GM12878 (cell line): ENCODE measurements around the gene RETREG2. TPM values are rescaled to one million over a fixed set of nuclear protein-coding genes. Genes with fewer than 3 reads are reported as not detected.

Experiments
- ASH2L ChIP-seq: fragments of 300-600, 200-600 bp; sonication (generic); IDR thresholded peaks from 2 replicates; pipeline ENCODE4 v1.6.1; 2017; ENCODE audit warnings: low read depth, mild to moderate bottlenecking, borderline replicate concordance
- BACH1 ChIP-seq: fragments of 450-650 bp; IDR thresholded peaks from 2 replicates; pipeline ENCODE4 v1.6.1; 2017; ENCODE audit warnings: mild to moderate bottlenecking, borderline replicate concordance
- CHD2 ChIP-seq: IDR thresholded peaks from 2 replicates; pipeline ENCODE4 v1.6.1; 2011; ENCODE audit warnings: low read depth, low read length, improper control_type of control experiment, borderline replicate concordance
- CREM ChIP-seq: IDR thresholded peaks from 2 replicates; pipeline ENCODE4 v1.6.1; 2014; ENCODE audit warnings: antibody characterized with exemption, low read depth
- DPF2 ChIP-seq: fragments of 450-650 bp; IDR thresholded peaks from 2 replicates; pipeline ENCODE4 v1.6.1; 2017; ENCODE audit warnings: mild to moderate bottlenecking
- ESRRA ChIP-seq: IDR thresholded peaks from 2 replicates; pipeline ENCODE4 v1.6.1; 2012; ENCODE audit warnings: mild to moderate bottlenecking, low read length, improper control_type of control experiment
- HDAC2 ChIP-seq: fragments of 200-600 bp; sonication (generic); IDR thresholded peaks from 2 replicates; pipeline ENCODE4 v1.6.1; 2017
- IKZF2 ChIP-seq, 2 experiments: fragments of 450-650 bp; IDR thresholded peaks; 2 replicates each; pipeline ENCODE4 v1.6.1; 2017; ENCODE audit warnings: mild to moderate bottlenecking in 2 of 2, moderate library complexity in 2 of 2
- KDM1A ChIP-seq: fragments of 200-600 bp; sonication (generic); IDR thresholded peaks from 2 replicates; pipeline ENCODE4 v1.6.1; 2016; ENCODE audit warnings: borderline replicate concordance
- PML ChIP-seq: IDR thresholded peaks from 2 replicates; pipeline ENCODE4 v1.6.1; 2012; ENCODE audit warnings: low read length, inconsistent platforms
- SP1 ChIP-seq: IDR thresholded peaks from one replicate; pipeline ENCODE4 v1.6.1; 2011; ENCODE audit warnings: low read depth, low read length
- SRF ChIP-seq, 2 experiments: IDR thresholded peaks; 2 replicates each; pipeline ENCODE4 v1.6.1; 2011; ENCODE audit warnings: low read depth in 2 of 2, low read length in 2 of 2, mild to moderate bottlenecking in 1 of 2, moderate library complexity in 1 of 2
- ZBED1 ChIP-seq: IDR thresholded peaks from 2 replicates; pipeline ENCODE4 v1.6.1; 2016; ENCODE audit warnings: borderline replicate concordance
- ZNF384 ChIP-seq: IDR thresholded peaks from 2 replicates; pipeline ENCODE4 v1.6.1; 2012; ENCODE audit warnings: low read depth, mild to moderate bottlenecking, low read length, improper control_type of control experiment, borderline replicate concordance
- ZSCAN29 ChIP-seq: fragments of 450-650 bp; IDR thresholded peaks from 2 replicates; pipeline ENCODE4 v1.6.1; 2017; ENCODE audit warnings: mild to moderate bottlenecking, moderate library complexity
- polyA plus RNA-seq, 11 experiments: library from polyadenylated mRNA; depleted of rRNA in 4 of 11; unstranded in 6 of 11; stranded (reverse) in 5 of 11; fragments of >200 nt; fragmentation: Nextera tagmentation in 4 of 11; fragmentation: Illumina TruSeq in 1 of 11; extraction: Ambion mirVana in 4 of 11; extraction: Trizol in 1 of 11; gene quantifications; 1 replicate in 1 of 11; 2 replicates in 10 of 11; pipeline versions ENCODE4 v1.2.1 to v1.2.3, GENCODE V29; 2011 to 2016; ENCODE audit warnings: inconsistent platforms in 2 of 11, missing spikeins in 2 of 11, low read depth in 1 of 11
- total RNA-seq, 4 experiments: library from RNA; depleted of rRNA in 3 of 4; stranded (reverse); fragments of >200 nt in 3 of 4; fragmentation: Illumina TruSeq in 1 of 4; extraction: Trizol in 1 of 4; gene quantifications; 2 replicates each; pipeline versions ENCODE4 v1.2.1 to v1.2.3, GENCODE V29; 2013 to 2021
- TF ChIP-seq, protein P1 (sequence below): fragments of 450-650 bp; formaldehyde crosslinking; IDR thresholded peaks from 2 replicates; pipeline ENCODE4 v1.4.0; 2022; ENCODE audit warnings: mild to moderate bottlenecking, moderate library complexity
- TF ChIP-seq, protein P2 (sequence below): fragments of 450-650 bp; formaldehyde crosslinking; IDR thresholded peaks from 2 replicates; pipeline ENCODE4 v1.5.0; 2022; ENCODE audit warnings: mild to moderate bottlenecking, missing genetic modification characterization
- TF ChIP-seq, protein P3 (sequence below): IDR thresholded peaks from 2 replicates; pipeline ENCODE4 v1.6.1; 2011; ENCODE audit warnings: mild to moderate bottlenecking, low read depth, low read length, moderate library complexity; ENCODE audit not compliant: insufficient replicate concordance
- TF ChIP-seq, protein P4 (sequence below): IDR thresholded peaks from 2 replicates; pipeline ENCODE4 v1.6.1; 2011; ENCODE audit warnings: borderline replicate concordance, low read depth, mild to moderate bottlenecking, moderate library complexity, low read length; ENCODE audit not compliant: insufficient read depth, poor library complexity, severe bottlenecking

Gene RETREG2
- total and polyA plus RNA-seq, 10 of the 15 experiments (the other 5 are each of a cell fraction or from before 2014, with no cell fraction given): 10.1 to 72.0 (median 28.3) TPM

DNA sequence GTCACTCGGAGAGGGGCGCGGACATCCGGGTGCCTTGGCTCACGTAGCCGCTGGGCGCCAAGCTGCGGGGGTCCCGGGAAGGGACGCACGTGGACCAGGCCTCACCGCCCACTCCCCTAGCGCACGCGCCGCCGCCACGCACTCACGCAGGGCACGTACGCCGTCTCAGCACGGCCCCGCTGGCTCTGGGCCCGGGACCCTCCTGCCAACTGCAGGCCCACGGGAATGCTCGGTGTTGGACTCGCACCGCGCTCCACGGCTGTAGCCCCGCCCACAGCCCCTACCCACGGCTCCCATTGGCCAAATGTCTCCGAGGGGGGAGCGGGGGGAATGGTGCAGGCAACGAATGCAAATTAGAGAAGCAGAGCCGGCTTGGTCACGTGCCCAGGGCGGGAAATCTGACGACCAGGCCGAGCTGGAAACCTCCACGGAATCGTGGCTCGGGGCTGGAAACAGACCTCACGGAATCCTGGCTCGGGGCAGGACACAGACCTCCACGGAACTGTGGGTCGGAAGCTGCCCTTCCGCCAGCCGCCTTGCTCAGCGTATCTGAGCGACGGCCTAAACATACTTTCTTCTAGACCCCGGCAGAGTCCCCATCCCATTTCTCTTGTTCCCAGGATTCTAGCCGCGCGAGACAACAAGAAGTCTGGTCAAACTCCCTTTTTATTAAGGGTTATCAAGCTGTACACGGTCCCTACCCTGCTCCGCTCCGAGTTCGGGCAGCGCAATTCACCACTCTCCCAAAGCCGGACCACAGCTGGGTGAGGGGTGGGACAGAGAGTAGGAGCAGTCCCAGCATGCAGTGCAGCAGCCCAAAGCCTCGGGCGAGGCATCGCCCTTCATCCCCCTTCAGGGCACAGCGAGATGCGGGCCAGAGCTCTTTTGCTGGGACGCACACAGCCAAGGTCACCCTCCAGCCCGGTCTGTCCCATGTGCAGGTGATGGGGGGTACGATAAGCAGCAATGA lies 40.9 kb downstream of the RETREG2 start, which contains the start of gene ABCB6 (continued):
- TF ChIP-seq, protein P1, sequence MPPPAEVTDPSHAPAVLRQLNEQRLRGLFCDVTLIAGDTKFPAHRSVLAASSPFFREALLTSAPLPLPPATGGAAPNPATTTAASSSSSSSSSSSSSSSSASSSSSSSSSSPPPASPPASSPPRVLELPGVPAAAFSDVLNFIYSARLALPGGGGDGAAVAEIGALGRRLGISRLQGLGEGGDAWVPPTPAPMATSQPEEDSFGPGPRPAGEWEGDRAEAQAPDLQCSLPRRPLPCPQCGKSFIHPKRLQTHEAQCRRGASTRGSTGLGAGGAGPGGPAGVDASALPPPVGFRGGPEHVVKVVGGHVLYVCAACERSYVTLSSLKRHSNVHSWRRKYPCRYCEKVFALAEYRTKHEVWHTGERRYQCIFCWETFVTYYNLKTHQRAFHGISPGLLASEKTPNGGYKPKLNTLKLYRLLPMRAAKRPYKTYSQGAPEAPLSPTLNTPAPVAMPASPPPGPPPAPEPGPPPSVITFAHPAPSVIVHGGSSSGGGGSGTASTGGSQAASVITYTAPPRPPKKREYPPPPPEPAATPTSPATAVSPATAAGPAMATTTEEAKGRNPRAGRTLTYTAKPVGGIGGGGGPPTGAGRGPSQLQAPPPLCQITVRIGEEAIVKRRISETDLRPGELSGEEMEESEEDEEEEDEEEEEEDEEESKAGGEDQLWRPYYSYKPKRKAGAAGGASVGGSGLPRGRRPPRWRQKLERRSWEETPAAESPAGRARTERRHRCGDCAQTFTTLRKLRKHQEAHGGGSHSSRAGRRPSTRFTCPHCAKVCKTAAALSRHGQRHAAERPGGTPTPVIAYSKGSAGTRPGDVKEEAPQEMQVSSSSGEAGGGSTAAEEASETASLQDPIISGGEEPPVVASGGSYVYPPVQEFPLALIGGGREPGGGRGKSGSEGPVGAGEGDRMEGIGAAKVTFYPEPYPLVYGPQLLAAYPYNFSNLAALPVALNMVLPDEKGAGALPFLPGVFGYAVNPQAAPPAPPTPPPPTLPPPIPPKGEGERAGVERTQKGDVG (CRISPR knock-in tag): no peak
- TF ChIP-seq SRF (IDR thresholded peaks at IDR 0.05; ENCODE audit: low read depth in 2 of 2, low read length in 2 of 2) (no peak), ESRRA (no peak), HDAC2 (no peak), CHD2 (0 out of 2 replicates have a peak, but pooled peaks have one; percentile 38), DPF2 (0 out of 2 replicates have a peak, but pooled peaks have one; percentile 55), IKZF2 (IDR thresholded peaks at IDR 0.05) (peak in 1 of 2 experiments; percentile 26; a peak in 1 of 4 replicates), ZBED1 (no peak), SP1 (peak; percentile 42), KDM1A (no peak), CREM (0 out of 2 replicates have a peak, but pooled peaks have one; percentile 29), ASH2L (no peak), PML (no peak; the same call in 1 of the 2 replicates), ZNF384 (no peak), BACH1 (peak; percentile 93), ZSCAN29 (no peak)
- TF ChIP-seq, protein P2, sequence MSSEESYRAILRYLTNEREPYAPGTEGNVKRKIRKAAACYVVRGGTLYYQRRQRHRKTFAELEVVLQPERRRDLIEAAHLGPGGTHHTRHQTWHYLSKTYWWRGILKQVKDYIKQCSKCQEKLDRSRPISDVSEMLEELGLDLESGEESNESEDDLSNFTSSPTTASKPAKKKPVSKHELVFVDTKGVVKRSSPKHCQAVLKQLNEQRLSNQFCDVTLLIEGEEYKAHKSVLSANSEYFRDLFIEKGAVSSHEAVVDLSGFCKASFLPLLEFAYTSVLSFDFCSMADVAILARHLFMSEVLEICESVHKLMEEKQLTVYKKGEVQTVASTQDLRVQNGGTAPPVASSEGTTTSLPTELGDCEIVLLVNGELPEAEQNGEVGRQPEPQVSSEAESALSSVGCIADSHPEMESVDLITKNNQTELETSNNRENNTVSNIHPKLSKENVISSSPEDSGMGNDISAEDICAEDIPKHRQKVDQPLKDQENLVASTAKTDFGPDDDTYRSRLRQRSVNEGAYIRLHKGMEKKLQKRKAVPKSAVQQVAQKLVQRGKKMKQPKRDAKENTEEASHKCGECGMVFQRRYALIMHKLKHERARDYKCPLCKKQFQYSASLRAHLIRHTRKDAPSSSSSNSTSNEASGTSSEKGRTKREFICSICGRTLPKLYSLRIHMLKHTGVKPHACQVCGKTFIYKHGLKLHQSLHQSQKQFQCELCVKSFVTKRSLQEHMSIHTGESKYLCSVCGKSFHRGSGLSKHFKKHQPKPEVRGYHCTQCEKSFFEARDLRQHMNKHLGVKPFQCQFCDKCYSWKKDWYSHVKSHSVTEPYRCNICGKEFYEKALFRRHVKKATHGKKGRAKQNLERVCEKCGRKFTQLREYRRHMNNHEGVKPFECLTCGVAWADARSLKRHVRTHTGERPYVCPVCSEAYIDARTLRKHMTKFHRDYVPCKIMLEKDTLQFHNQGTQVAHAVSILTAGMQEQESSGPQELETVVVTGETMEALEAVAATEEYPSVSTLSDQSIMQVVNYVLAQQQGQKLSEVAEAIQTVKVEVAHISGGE (CRISPR knock-in tag): no peak
- TF ChIP-seq, protein P3, sequence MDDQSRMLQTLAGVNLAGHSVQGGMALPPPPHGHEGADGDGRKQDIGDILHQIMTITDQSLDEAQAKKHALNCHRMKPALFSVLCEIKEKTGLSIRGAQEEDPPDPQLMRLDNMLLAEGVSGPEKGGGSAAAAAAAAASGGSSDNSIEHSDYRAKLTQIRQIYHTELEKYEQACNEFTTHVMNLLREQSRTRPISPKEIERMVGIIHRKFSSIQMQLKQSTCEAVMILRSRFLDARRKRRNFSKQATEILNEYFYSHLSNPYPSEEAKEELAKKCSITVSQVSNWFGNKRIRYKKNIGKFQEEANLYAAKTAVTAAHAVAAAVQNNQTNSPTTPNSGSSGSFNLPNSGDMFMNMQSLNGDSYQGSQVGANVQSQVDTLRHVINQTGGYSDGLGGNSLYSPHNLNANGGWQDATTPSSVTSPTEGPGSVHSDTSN: no peak
- TF ChIP-seq, protein P4, sequence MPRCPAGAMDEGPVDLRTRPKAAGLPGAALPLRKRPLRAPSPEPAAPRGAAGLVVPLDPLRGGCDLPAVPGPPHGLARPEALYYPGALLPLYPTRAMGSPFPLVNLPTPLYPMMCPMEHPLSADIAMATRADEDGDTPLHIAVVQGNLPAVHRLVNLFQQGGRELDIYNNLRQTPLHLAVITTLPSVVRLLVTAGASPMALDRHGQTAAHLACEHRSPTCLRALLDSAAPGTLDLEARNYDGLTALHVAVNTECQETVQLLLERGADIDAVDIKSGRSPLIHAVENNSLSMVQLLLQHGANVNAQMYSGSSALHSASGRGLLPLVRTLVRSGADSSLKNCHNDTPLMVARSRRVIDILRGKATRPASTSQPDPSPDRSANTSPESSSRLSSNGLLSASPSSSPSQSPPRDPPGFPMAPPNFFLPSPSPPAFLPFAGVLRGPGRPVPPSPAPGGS: no peak
